ENCODE measurements around the gene KRTAP10-9. TPM values are rescaled to one million over a fixed set of nuclear protein-coding genes. Genes with fewer than 3 reads are reported as not detected.
"Not testable (repeated sequence)": the region's sequence is repeated elsewhere in the genome, so short reads cannot be mapped to it uniquely, and the experiment has no call there.

KRTAP10-9 gene
- total and polyA plus RNA-seq, 2 of the 8 experiments (the other 6 are each of a cell fraction or from before 2014, with no cell fraction given) = not detected

GRCh38 chr21:44646366-44647221 lies 19.7 kb downstream of the KRTAP10-9 start, which contains the start of gene KRTAP10-11:
TSS of gene KRTAP10-11 (plus strand) at chr21:44646414. CDS start at chr21:44646459, 45 bp downstream.
- WGBS, 2 experiments (ENCODE audit: extremely low coverage in 1 of 2, insufficient coverage in 1 of 2, insufficient read length in 1 of 2, insufficient replicate concordance in 2 of 2, low coverage in 1 of 2, low lambda C conversion rate in 2 of 2, missing lambda C conversion rate in 1 of 2) = 94% methylated on average over 9 of the region's 21 CpGs; no CpG with 5 or more reads in 1 of the 2 experiments
- FAIRE-seq; DNase-seq (ENCODE audit: low read depth in 1 of 2, low spot score in 2 of 2); H3K4me2 ChIP-seq (ENCODE audit: insufficient read depth in 1 of 2, low read depth in 2 of 2, low read length in 2 of 2); H3K27me3 ChIP-seq (replicated peaks in 1 of 4; ENCODE audit: control insufficient read depth in 3 of 4, extremely low read depth in 1 of 4, insufficient read depth in 3 of 4, low read length in 3 of 4); H3K9ac ChIP-seq (replicated peaks in 1 of 4; ENCODE audit: extremely low read depth in 1 of 4, low read depth in 3 of 4, low read length in 3 of 4); H3K4me3 ChIP-seq (ENCODE audit: extremely low read depth in 1 of 4, insufficient read depth in 2 of 4, low read depth in 3 of 4, low read length in 4 of 4); H2BK20ac ChIP-seq (ENCODE audit: low read length); H2AFZ ChIP-seq (ENCODE audit: low read length); H3K36me3 ChIP-seq (ENCODE audit: control insufficient read depth in 2 of 4, insufficient read depth in 4 of 4, low read length in 3 of 4); H3K14ac ChIP-seq (ENCODE audit: insufficient read length); H3K79me2 ChIP-seq (ENCODE audit: control insufficient read depth in 1 of 2, insufficient read depth in 2 of 2, low read length in 2 of 2); H3K23me2 ChIP-seq (ENCODE audit: low read depth, low read length); H4K20me1 ChIP-seq (replicated peaks in 1 of 2; ENCODE audit: control insufficient read depth in 1 of 2, insufficient read depth in 2 of 2, low read length in 2 of 2); H2BK120ac ChIP-seq (replicated peaks; ENCODE audit: low read depth, low read length); H3K9me3 ChIP-seq (ENCODE audit: insufficient read depth in 2 of 2, low read depth in 1 of 2, low read length in 1 of 2); H3K23ac ChIP-seq (ENCODE audit: insufficient read length); H4K5ac ChIP-seq (ENCODE audit: insufficient read length, low read depth, low read length); H3K79me1 ChIP-seq (ENCODE audit: low read depth, low read length); H3K27ac ChIP-seq (ENCODE audit: low read depth, low read length); H4K91ac ChIP-seq (replicated peaks; ENCODE audit: insufficient read length, low read length); H3K56ac ChIP-seq (replicated peaks; ENCODE audit: insufficient read length, low read depth, low read length); H4K8ac ChIP-seq (ENCODE audit: extremely low read depth, insufficient read depth, low read length); H3K4ac ChIP-seq (replicated peaks; ENCODE audit: insufficient read length, low read depth, low read length): not testable (repeated sequence)
- POLR2A ChIA-PET (ENCODE audit: partially characterized antibody) = interaction anchor here (1.1 kb wide), 1 partner anchor 39 kb away, joined by 4 read pairs; no protein-coding TSS in a partner anchor
- 0 out of 2 replicates have a peak within 1 kb of the TSS, but pooled peaks have one; percentile 6 for H2AK5ac ChIP-seq (ENCODE audit: low read depth, low read length)
- H2BK12ac ChIP-seq (ENCODE audit: low read depth, low read length) = peak within 1 kb of the TSS; percentile 80; the same call in 1 of the 2 replicates
- H3K18ac ChIP-seq (ENCODE audit: extremely low read depth, low read length) = peak within 1 kb of the TSS; percentile 60
- 0 out of 2 replicates have a peak, but pooled peaks have one; percentile 27 for TF ChIP-seq KDM1A (IDR thresholded peaks at IDR 0.05; ENCODE audit: borderline replicate concordance, low read length)
- peak within 1 kb of the TSS; percentile 61; the same call in 1 of the 2 replicates for H2BK15ac ChIP-seq (ENCODE audit: low read length)
- peaks cover 0 to 14% (median 4%) of the 10 kb centered on the region in 4 experiments; a peak in 3 of 7 replicates for H3K4me1 ChIP-seq (replicated peaks in 1 of 4; ENCODE audit: control insufficient read depth in 3 of 4, insufficient read depth in 4 of 4, low read length in 3 of 4)
- CTCF ChIA-PET (ENCODE audit: partially characterized antibody) = interaction anchor here (0.6 to 2.5 kb wide), 6 partner anchors 9 to 153 kb away, joined by 3 to 8 read pairs (median 5); no protein-coding TSS in a partner anchor
- peak within 1 kb of the TSS; percentile 24 for H2BK5ac ChIP-seq (ENCODE audit: low read depth, low read length)

All from H1 (cell line).